ENCODE data around the gene BRD4.

Gene BRD4

DNA sequence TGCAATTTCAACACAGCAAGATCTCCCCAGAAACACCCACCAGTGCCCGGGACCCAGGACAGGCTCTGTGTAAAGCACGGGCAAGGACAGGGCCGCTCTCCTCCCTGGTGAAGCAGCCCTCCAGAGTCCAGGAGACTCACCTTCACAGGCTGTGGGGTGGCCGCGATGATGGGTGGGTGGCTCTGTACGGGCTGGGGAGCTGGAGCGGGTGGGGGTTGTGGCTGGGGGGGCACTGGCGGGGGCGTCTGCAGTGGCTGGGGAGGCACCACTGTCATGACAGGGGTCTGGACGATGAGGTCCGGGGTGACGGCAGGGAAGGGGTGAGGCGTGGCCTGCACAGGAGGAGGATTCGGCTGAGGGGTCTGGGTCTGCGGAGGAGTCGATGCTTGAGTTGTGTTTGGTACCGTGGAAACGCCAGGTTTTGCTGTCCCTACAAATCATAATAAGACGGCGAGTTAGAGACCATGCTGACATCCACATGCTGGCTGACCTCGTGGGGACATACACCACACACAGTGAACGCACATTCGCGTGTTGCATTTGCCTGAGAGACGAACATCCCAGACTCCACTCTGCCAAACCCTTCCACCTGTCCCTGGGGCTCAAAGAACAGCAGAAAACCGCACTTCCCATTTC is 67.0 kb downstream of the BRD4 start:
- CTCF ChIA-PET: interaction anchor here (0.7 to 0.9 kb wide), 2 partner anchors 52 to 111 kb away, joined by 3 to 5 read pairs; no protein-coding TSS in a partner anchor
- no peak for DNase-seq
- H3K27me3 Mint-ChIP-seq: no peaks in the 10 kb centered on the region
- no peaks in the 10 kb centered on the region for H3K4me1 Mint-ChIP-seq
- no peaks in the 10 kb centered on the region for H3K9me3 Mint-ChIP-seq
- H3K36me3 Mint-ChIP-seq: peaks cover 70% of the 10 kb centered on the region
- no peak overlapping the region for H3K4me3 Mint-ChIP-seq
- H3K27ac Mint-ChIP-seq: no peak overlapping the region

DNA sequence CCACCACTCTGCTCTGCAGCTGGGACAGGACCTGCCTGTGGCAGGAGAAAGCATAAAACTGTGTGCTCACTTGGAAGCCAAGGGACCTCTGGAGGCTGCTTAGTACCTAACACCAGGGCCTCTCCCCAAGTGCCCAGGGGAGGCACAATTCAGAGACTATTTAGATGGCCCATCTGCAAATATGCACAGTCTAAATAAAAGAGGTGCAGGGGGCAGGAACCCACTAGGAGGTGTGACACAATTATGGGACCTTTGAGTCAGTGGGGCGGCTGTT is 67.5 kb downstream of the BRD4 start:
- Mint-ChIP-seq H3K4me1 (no peaks in the 10 kb centered on the region), H3K27ac (no peak overlapping the region)
- CTCF ChIA-PET: no interaction called here

DNA sequence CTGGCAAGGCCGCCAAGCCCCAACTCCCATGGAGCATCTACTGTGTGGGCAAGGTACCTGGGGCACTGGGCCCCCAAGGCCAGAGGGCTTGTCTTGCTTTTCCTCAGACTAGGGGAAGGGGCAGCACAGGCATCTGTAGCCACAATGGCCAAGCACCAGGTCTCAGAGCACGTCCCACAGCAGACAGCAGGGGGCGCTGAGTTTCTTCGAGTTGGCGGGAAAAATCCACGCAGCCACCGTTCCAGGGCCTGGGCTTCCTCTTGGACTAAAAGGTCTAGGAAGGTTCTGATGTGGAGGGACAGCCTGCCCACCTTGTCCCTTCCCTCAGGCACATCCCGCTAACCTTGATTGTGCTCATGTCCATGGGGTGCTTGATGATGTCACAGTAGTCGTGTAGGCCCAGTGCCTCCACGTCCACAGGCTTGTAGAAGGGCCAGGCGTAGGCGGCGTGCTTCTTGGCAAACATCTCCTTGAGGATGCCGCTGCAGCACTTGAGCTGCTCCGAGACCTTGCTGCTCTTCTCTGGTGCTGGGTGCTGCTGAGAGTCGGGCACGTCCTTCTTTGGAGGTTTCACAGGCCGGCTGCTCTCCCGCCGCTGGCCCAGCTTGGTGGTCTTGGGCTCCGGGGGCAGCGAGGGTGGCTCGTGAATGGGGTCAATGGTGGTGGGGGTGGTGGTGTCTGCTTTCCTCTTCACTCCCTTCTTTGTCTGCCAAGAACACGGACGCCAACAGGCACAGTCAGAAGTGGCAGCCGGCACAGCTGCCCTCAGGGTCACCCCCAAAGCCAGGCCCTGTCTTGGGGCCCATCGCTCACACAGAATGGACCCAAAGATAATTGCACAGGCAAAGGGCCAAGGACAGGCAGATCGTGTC is 68.0 kb downstream of the BRD4 start:
- no peak overlapping the region for H3K4me3 Mint-ChIP-seq
- no peaks in the 10 kb centered on the region for H3K9me3 Mint-ChIP-seq
- no peaks in the 10 kb centered on the region for H3K27me3 Mint-ChIP-seq
- DNase-seq: peak; percentile 82
- CTCF ChIA-PET: interaction anchor here (1.2 kb wide), 1 partner anchor 101 kb away, joined by 3 read pairs; no protein-coding TSS in a partner anchor
- no peak overlapping the region for H3K27ac Mint-ChIP-seq
- no peaks in the 10 kb centered on the region for H3K4me1 Mint-ChIP-seq
- H3K36me3 Mint-ChIP-seq: peaks cover 69% of the 10 kb centered on the region

More for the DNA sequence above, 67.5 kb downstream of the BRD4 start:
- no peaks in the 10 kb centered on the region for H3K27me3 Mint-ChIP-seq
- no peaks in the 10 kb centered on the region for H3K9me3 Mint-ChIP-seq
- no peak for DNase-seq
- peaks cover 68% of the 10 kb centered on the region for H3K36me3 Mint-ChIP-seq
- H3K4me3 Mint-ChIP-seq: no peak overlapping the region

DNA sequence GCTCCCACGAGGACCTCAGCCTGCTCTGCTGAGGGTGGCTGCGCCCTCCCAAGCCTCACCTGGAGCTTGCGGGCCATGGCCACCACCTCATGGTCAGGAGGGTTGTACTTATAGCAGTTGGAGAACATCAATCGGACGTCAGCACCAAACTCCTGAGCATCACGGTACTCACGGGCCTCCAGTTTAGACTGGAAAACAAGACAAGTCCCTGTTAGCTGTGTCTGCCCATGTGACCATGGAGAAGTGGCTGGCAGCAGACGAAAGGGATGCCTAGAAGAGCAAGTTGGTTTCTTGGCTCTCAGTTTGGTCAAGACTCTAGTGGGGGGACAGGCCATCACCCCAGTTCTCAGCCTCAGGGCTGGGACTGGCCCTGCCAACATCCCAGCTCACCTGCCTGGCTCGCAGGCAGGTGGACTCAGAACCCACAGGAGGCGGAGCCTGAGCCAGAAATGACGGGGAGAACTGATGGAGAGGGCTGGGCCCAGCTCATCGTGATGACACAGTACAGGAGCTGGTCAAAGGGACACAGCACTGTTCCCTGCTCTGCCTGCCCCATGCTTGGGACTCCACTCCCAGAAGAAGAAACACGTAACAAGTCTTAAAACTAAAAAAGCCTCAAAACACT is 68.9 kb downstream of the BRD4 start:
- Mint-ChIP-seq H3K27ac (peak overlapping the region; percentile 60), H3K36me3 (peaks cover 72% of the 10 kb centered on the region)
- CTCF ChIA-PET: interaction anchor here (0.7 to 1.7 kb wide), 3 partner anchors 102 to 297 kb away, joined by 3 to 4 read pairs (median 4); no protein-coding TSS in a partner anchor

DNA sequence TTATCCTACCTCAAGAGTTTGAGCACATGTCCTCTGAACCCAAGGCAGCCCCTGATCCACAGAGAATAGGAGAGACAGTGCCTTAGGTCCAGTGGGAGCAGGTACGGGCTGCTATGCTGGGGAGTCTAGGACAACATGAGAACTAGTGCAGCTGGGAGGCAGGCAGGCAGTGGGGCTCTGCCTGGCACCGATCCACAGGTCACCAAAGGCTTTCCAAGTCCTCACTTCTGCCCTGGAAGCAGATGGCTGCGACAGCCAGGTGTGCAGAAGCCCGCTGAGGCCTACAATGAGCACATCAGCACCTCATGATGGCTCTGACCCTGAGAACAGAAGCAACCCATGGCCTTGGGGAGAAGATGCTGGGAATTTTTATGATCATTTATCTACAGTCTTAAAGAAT is 70.3 kb downstream of the BRD4 start:
- H3K27me3 Mint-ChIP-seq: no peaks in the 10 kb centered on the region
- DNase-seq: no peak
- H3K9me3 Mint-ChIP-seq: no peaks in the 10 kb centered on the region
- H3K36me3 Mint-ChIP-seq: peaks cover 62% of the 10 kb centered on the region
- no peaks in the 10 kb centered on the region for H3K4me1 Mint-ChIP-seq
- CTCF ChIA-PET: interaction anchor here (1.7 kb wide), 1 partner anchor 294 kb away, joined by 4 read pairs; no protein-coding TSS in a partner anchor
- no peak overlapping the region for H3K27ac Mint-ChIP-seq
- no peak overlapping the region for H3K4me3 Mint-ChIP-seq

More for the DNA sequence above, 68.9 kb downstream of the BRD4 start:
- Mint-ChIP-seq H3K27me3 (no peaks in the 10 kb centered on the region), H3K4me3 (no peak overlapping the region), H3K4me1 (no peaks in the 10 kb centered on the region), H3K9me3 (no peaks in the 10 kb centered on the region)
- DNase-seq: no peak

DNA sequence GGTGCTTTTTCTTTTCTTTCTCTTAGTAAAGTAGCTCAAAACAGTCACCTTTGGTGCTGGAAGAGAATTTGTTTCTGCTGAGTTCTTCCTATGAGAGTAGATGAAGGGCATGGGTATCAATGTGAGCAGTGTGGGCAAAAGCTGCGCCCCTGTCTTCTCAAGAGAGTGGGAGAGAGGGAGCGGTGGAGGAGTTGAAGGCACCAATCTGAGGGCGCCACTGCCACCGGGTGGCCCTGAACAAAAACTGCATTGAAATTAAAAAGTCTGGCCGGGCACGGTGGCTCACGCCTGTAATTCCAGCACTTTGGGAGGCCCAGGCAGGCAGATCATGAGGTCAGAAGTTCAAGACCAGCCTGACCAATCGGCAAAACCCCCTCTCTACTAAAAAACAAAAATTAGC is 71.4 kb downstream of the BRD4 start:
- Mint-ChIP-seq H3K36me3 (peaks cover 61% of the 10 kb centered on the region), H3K27ac (no peak overlapping the region), H3K27me3 (no peaks in the 10 kb centered on the region), H3K4me1 (no peaks in the 10 kb centered on the region), H3K4me3 (no peak overlapping the region), H3K9me3 (no peaks in the 10 kb centered on the region)
- DNase-seq: no peak
- CTCF ChIA-PET: interaction anchor here (1.6 kb wide), 1 partner anchor 10 kb away, joined by 4 read pairs; no protein-coding TSS in a partner anchor

DNA sequence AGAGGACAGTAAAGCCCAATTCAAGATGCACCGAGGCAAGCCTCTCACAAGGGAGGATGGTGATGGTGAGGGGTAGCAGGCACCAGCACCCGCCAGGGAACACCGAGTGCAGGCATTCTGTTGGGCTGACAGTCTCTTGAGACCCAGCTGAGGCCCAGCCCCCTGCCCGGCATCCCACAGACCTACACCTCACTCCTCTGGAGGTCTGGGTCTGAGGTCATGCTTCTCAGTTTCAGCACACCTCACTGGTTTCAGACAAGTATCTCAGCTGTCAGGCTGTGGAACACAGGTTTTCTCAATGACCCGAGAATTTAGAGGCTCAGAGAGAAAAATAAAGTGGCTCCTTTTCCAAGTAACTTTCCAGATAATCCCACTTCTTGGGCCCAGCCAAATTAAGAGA is 72.4 kb downstream of the BRD4 start:
- Mint-ChIP-seq H3K9me3 (no peaks in the 10 kb centered on the region), H3K4me1 (no peaks in the 10 kb centered on the region), H3K27ac (no peak overlapping the region), H3K36me3 (peaks cover 62% of the 10 kb centered on the region), H3K4me3 (no peak overlapping the region), H3K27me3 (no peaks in the 10 kb centered on the region)
- DNase-seq: no peak
- CTCF ChIA-PET: interaction anchor here (1.6 to 2.0 kb wide), 2 partner anchors 11 to 29 kb away, joined by 4 read pairs; no protein-coding TSS in a partner anchor

DNA sequence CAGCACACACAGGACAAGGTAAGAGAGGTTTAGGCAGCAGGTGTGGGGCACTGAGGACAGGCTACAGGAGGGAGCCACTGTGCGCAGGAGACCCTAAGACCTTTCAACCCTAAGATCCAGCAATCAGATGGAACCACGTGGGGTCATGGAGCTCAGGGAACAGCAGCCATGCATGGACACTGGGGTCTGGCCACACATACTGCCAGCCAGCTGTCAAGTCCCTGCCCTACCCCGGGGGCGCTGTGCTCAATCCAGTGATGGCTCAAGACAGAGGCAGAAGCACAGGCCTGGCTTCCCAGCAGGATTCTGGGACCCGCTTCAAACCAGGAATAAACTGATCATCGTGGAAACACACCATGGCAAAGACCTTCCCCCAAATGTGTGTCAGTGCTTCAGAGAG is 74.6 kb downstream of the BRD4 start:
- H3K27ac Mint-ChIP-seq: no peak overlapping the region
- CTCF ChIA-PET: no interaction called here
- no peaks in the 10 kb centered on the region for H3K27me3 Mint-ChIP-seq
- no peaks in the 10 kb centered on the region for H3K4me1 Mint-ChIP-seq
- no peak for DNase-seq
- H3K4me3 Mint-ChIP-seq: no peak overlapping the region
- H3K9me3 Mint-ChIP-seq: no peaks in the 10 kb centered on the region
- H3K36me3 Mint-ChIP-seq: peaks cover 52% of the 10 kb centered on the region

DNA sequence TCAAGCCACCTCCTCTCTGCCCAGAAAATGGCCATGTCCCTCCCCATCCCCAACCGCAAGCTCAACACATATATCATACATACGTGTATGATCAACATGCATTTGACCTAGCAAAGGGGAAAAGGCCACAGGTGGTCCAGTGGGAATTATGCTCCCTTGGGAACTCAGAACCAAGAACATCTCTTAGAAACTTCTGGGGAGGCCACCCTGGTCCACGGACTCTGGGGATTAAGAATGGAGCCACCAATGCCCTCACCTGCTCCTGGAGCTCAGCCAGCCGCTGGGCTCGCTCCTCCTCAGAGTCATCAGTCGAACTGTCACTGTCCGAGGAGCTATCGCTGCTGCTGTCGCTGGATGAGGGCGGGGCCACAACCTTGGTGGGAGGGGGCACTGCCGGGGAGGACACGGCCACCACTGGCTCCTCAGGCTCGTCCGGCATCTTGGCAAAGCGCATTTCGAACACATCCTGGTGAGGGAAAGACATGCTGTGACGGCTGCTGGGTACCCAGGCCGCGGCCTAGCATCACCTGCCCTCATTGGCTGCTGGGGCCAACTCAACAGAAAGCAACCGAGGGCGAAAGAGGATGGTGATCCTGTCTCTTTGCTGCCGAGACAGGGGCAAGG is 75.5 kb downstream of the BRD4 start:
- peaks cover 56% of the 10 kb centered on the region for H3K36me3 Mint-ChIP-seq
- H3K4me1 Mint-ChIP-seq: no peaks in the 10 kb centered on the region
- no peak overlapping the region for H3K27ac Mint-ChIP-seq
- no peaks in the 10 kb centered on the region for H3K9me3 Mint-ChIP-seq
- H3K27me3 Mint-ChIP-seq: no peaks in the 10 kb centered on the region
- CTCF ChIA-PET: interaction anchor here (0.6 kb wide), 2 partner anchors 331 to 373 kb away, joined by 3 read pairs; no protein-coding TSS in a partner anchor
- no peak overlapping the region for H3K4me3 Mint-ChIP-seq
- DNase-seq: no peak

DNA sequence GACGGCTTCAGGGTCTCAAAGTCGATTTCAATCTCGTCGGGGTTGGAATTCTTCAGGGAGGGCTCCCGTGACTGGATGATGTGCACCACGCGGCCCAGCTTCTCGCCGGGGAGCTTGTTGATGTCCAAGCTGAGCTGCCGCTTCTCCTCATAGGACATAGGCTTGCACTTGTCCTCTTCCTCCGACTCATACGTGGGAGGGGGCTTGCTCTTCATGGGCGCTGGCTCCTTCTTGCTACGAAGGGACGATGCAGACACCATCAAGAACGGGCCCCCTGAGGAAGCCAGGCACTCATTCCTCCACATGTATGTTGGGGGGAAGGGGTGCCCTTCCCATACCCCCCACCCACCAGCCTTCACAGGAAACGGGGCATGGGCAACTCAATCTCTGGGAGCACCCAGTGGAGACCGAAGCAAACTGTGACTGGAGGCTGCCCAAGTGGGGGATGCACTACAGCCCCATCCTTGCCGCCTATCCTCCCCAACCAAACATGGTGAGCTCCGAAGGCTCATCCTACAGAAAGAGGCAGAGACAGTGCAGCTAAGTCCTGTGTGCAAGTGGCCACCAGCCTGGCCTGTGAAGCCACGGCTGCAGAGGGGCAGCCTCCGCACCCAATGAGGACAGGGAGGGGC is 76.9 kb downstream of the BRD4 start:
- Mint-ChIP-seq H3K27me3 (no peaks in the 10 kb centered on the region), H3K36me3 (peaks cover 47% of the 10 kb centered on the region), H3K9me3 (no peaks in the 10 kb centered on the region), H3K4me1 (no peaks in the 10 kb centered on the region), H3K27ac (no peak overlapping the region), H3K4me3 (no peak overlapping the region)
- no peak for DNase-seq
- CTCF ChIA-PET: no interaction called here

DNA sequence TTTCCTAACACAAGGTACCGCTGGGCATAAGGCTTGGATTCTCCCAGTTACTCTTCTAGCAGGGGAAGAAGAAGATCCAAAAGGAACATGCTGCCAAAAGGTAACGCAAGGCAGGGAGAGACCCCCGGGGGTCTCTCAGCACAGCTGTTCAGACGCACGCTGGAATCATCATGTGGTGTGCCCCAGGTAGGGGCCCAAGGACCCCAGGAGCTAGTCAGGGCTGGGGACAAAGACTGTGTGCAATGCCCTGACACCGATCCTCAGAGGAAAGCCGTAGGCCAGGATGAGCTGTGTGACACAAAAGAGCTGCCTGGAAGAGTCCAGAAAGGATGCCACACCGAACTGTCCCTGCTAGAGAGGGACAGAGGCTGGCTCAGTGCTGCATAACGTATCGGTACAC is 77.8 kb downstream of the BRD4 start:
- no peak overlapping the region for H3K4me3 Mint-ChIP-seq
- H3K27me3 Mint-ChIP-seq: no peaks in the 10 kb centered on the region
- peaks cover 42% of the 10 kb centered on the region for H3K36me3 Mint-ChIP-seq
- no peaks in the 10 kb centered on the region for H3K4me1 Mint-ChIP-seq
- no peaks in the 10 kb centered on the region for H3K9me3 Mint-ChIP-seq
- H3K27ac Mint-ChIP-seq: no peak overlapping the region
- CTCF ChIA-PET: no interaction called here
- DNase-seq: no peak

DNA sequence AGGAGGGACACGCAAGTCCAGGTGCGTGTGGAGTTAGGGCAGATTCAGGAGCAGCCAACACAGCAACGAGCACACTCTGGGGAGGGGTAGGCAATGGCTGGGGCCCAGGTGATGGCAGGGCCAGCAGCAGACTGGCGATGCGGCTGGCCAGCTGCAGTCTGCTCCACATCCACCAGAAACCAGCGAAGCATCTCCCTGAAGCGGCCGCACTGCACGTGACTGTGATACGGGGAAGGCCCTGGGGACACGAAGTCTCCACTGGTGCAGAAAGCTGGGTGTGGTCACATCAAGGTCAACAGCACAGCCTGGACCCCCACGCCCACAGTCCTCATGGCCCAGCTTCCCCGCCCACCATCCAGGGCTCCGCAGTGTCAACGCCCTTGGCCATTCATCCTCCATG is 78.8 kb downstream of the BRD4 start:
- Mint-ChIP-seq H3K4me1 (no peaks in the 10 kb centered on the region), H3K4me3 (no peak overlapping the region), H3K36me3 (peaks cover 40% of the 10 kb centered on the region), H3K27me3 (no peaks in the 10 kb centered on the region), H3K9me3 (no peaks in the 10 kb centered on the region), H3K27ac (no peak overlapping the region)
- CTCF ChIA-PET: no interaction called here
- no peak for DNase-seq

DNA sequence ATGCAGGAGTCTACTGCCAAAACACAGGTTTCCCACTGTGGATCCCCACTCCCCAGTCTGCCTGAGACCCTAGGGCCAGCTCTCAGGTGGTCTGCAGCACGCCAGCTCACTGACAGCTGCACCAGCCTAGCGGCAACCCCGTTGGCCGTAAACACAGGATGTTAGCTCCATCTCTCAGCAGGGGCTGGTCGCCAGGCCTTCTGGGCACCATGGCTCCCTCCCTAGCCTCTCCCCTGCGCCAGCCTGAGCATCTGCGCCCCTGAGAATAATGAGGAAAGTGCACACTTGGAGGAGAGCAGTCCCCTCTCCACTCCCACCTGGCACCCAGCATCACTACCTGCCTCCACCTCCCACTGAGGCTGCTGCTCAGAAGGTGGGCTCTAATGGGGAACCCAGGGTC is 79.3 kb downstream of the BRD4 start:
- peaks cover 40% of the 10 kb centered on the region for H3K36me3 Mint-ChIP-seq
- CTCF ChIA-PET: interaction anchor here (1.1 kb wide), 1 partner anchor 152 kb away, joined by 5 read pairs; no protein-coding TSS in a partner anchor

More for the DNA sequence above, 79.3 kb downstream of the BRD4 start:
- H3K27ac Mint-ChIP-seq: no peak overlapping the region
- no peaks in the 10 kb centered on the region for H3K4me1 Mint-ChIP-seq
- DNase-seq: no peak
- H3K27me3 Mint-ChIP-seq: no peaks in the 10 kb centered on the region
- H3K4me3 Mint-ChIP-seq: no peak overlapping the region
- no peaks in the 10 kb centered on the region for H3K9me3 Mint-ChIP-seq

All from activated naive CD4-positive, alpha-beta T cell treated with anti-CD3 and anti-CD28 coated beads, Interleukin-2, amount 10 ng/mL, durations not matched to agents 7 days and 5 days (primary cell).